ENCODE data around the gene NOS2. TPM values are rescaled to one million over a fixed set of nuclear protein-coding genes. Genes with fewer than 3 reads are reported as not detected.
"Not testable (repeated sequence)": the region's sequence is repeated elsewhere in the genome, so short reads cannot be mapped to it uniquely, and the experiment has no call there.

Gene NOS2
- total and polyA plus RNA-seq, 8 donors = 0.03 to 0.43 (median 0.08) TPM; not detected in 1

DNA sequence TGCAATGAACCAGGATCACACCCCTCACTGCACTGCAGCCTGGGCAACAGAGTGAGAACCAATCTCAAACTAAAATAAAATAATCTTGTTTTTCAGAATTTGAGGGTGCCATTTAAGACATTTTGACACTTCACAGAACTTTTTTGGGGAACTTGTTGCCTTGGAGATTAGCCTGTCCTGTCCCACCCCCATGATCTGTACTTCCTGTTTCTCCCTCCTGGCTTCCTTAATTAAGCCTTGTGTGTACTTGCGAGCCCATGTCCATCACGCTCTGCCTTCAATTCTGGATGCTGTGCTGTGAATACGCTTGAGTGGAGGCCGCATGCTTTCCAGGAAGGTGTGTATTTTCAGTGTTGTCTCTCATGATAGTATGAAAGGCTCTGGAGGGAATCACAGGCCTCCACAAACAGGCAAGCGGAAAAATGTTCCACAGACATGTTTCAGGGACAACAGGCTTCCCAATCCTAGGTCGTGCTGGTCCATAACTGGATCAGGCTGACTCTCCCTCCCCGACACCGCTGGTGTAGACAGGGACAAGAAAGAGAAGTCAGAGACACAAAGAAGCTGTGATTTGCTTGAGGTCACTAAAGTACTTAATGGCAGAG, 56.9 kb downstream of the NOS2 start:
- TF ChIP-seq, protein P1, sequence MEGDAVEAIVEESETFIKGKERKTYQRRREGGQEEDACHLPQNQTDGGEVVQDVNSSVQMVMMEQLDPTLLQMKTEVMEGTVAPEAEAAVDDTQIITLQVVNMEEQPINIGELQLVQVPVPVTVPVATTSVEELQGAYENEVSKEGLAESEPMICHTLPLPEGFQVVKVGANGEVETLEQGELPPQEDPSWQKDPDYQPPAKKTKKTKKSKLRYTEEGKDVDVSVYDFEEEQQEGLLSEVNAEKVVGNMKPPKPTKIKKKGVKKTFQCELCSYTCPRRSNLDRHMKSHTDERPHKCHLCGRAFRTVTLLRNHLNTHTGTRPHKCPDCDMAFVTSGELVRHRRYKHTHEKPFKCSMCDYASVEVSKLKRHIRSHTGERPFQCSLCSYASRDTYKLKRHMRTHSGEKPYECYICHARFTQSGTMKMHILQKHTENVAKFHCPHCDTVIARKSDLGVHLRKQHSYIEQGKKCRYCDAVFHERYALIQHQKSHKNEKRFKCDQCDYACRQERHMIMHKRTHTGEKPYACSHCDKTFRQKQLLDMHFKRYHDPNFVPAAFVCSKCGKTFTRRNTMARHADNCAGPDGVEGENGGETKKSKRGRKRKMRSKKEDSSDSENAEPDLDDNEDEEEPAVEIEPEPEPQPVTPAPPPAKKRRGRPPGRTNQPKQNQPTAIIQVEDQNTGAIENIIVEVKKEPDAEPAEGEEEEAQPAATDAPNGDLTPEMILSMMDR (IDR thresholded peaks at IDR 0.05) = no peak
- ATAC-seq = peak in 1 of 4 donors; percentile 46
- Histone ChIP-seq H3K36me3 (no peaks in the 10 kb centered on the region), H3K4me1 (no peaks in the 10 kb centered on the region), H3K27me3 (no peaks in the 10 kb centered on the region), H3K4me3 (no peak overlapping the region), H3K27ac (no peak overlapping the region), H3K9me3 (no peaks in the 10 kb centered on the region)
- no peak for FAIRE-seq
- DNase-seq = no peak
- 80 to 83% methylated on average over 8 of the region's 8 CpGs for WGBS, 2 donors
- intact Hi-C loops (cut with DNase I) = loop anchor here in 1 of 3 donors (5.0 kb wide), 1 partner anchor 81 kb away; no protein-coding TSS in a partner anchor

DNA sequence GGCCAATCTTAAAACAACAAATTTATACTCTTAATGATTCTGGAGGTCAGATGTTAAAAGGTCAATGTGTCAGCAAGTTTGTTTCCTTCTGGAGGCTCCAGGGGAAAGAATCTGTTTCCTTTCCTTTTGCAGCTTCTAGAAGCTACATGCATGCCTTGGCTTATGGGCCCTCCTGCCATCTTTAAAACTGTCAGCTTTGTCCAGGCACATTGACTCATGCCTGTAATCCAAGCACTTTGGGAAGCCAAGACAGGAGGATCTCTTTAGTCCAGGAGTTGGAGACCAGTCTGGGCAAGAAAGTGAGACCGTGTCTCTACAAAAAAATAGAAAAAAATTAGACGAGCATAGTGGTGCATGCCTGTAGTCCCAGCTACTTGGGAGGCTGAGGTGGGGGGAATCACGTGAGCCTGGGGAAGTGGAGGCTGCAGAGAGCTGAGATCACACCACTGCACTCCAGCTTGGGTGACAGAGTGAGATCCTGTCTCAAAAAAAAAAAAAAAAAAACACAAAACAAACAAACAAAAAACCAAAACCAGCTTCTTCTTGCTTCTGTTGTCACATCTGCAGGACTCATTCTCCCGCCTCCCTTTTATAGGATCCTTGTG, 58.3 kb downstream of the NOS2 start:
- intact Hi-C loops (cut with DNase I) = loop anchor here in 1 of 3 donors (5.0 kb wide), 1 partner anchor 80 kb away; no protein-coding TSS in a partner anchor
- 80 to 87% methylated on average over 4 of the region's 4 CpGs for WGBS, 2 donors
- no peaks in the 10 kb centered on the region for H3K9me3 ChIP-seq
- FAIRE-seq = no peak
- TF ChIP-seq, protein P1 (IDR thresholded peaks at IDR 0.05) = no peak
- H3K4me3 ChIP-seq = no peak overlapping the region
- H3K27me3 ChIP-seq = no peaks in the 10 kb centered on the region
- no peak for ATAC-seq
- H3K27ac ChIP-seq = no peak overlapping the region
- H3K36me3 ChIP-seq = no peaks in the 10 kb centered on the region
- H3K4me1 ChIP-seq = no peaks in the 10 kb centered on the region
- no peak for DNase-seq

DNA sequence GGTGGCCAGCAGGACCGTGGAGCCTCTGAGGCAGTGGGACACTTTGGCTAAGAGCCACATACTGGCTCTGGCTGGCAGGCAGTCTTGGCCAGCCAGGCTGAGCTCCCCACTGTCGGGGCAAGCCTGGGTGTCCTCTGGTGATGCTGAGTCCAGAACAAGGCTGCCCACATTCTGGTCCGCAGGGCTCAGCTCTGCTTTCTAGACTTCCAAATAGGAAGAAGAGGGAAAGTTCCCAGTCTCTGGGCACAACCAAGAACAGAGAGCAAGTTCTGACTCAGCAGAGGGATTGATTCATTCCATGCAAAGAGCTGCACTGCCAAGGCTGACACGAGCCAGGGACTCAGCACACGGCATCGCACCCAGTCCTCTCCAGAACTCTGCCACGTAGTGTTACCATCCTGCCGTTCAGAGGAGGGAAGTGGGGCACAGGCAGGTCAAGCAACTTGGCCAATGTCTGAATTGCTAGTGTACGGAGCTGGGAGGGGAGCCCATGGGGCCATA, 58.9 kb downstream of the NOS2 start:
- Histone ChIP-seq H3K9me3 (no peaks in the 10 kb centered on the region), H3K4me1 (no peaks in the 10 kb centered on the region), H3K36me3 (no peaks in the 10 kb centered on the region), H3K27ac (no peak overlapping the region), H3K27me3 (no peaks in the 10 kb centered on the region), H3K4me3 (no peak overlapping the region)
- intact Hi-C loops (cut with DNase I) = loop anchor here in 1 of 3 donors (5.0 kb wide), 1 partner anchor 79 kb away; no protein-coding TSS in a partner anchor
- TF ChIP-seq, protein P1 (IDR thresholded peaks at IDR 0.05) = no peak
- FAIRE-seq = no peak
- DNase-seq = no peak
- 53 to 68% methylated on average over 9 of the region's 9 CpGs for WGBS, 2 donors
- peak in 1 of 4 donors; percentile 43 for ATAC-seq

DNA sequence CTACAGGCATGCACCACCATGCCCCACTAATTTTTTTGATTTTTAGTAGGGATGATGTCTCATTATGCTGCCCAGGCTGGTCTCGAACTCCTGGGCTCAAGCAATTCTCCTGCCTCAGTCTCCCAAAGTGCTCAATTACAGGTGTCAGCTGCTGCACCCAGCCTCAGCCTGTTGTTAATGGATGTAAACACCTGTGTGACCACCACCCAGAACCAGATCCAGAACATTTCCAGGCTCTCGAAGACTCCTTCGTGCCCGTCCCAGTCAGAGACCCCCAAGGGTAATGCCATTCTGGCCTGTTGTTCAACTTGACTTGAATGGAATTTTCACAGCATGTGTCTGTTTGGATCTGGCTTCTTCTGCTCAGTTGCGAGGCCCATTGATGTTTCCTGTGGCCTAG, 59.8 kb downstream of the NOS2 start:
- not testable (repeated sequence) for FAIRE-seq, H3K4me1 ChIP-seq, DNase-seq, H3K9me3 ChIP-seq, H3K27me3 ChIP-seq, H3K36me3 ChIP-seq, H3K4me3 ChIP-seq, ATAC-seq, H3K27ac ChIP-seq
- intact Hi-C loops (cut with DNase I) = loop anchor here in 1 of 3 donors (5.0 kb wide), 1 partner anchor 78 kb away; no protein-coding TSS in a partner anchor
- 65 to 98% methylated on average over 5 of the region's 5 CpGs for WGBS, 2 donors

DNA sequence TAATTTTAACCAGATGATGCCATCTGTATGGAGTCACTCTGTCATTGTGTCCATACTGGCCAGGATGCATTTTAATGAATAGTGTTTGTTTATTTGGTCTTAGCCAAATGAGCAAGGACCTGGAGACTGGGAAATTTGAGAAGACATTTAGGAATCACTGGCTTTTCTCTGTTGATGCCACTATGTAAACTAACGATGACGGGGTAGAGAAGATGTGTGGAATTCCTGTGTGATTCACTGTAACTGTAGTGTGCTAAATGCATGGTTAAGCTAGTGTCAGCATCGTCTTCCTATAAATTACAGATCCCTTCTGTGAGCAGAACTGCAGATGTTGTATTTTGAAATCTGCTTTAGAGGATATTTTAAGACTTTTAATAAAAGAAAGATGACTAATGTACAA, 66.6 kb downstream of the NOS2 start:
- FAIRE-seq (no peak), ATAC-seq (no peak), DNase-seq (no peak)
- intact Hi-C loops (cut with DNase I) = no loop called here
- 51 to 55% methylated on average over 3 of the region's 3 CpGs for WGBS, 2 donors
- H3K4me3 ChIP-seq = no peak overlapping the region
- no peaks in the 10 kb centered on the region for H3K9me3 ChIP-seq
- no peak overlapping the region for H3K27ac ChIP-seq
- no peaks in the 10 kb centered on the region for H3K4me1 ChIP-seq
- no peaks in the 10 kb centered on the region for H3K27me3 ChIP-seq
- TF ChIP-seq, protein P1 (IDR thresholded peaks at IDR 0.05) = no peak
- H3K36me3 ChIP-seq = no peaks in the 10 kb centered on the region

DNA sequence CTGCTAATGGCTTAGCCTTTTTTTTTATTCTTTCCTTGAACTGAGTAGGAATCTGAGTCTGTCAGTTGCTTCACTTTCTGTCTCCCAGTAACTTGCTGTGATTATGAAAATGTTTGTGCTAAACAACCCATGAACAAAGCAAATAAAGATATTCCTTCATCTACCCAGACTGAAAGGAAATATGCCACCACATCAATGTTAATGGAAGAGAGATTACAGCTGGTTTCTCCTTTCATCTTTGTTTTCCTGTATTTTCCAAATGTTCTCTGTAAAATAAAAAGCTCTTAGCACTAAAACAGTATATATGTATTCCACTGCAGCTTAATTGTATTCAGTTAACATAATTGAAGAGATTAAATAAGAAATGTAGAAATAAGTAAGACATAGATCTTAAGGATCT, 67.6 kb downstream of the NOS2 start:
- ATAC-seq; H3K4me1 ChIP-seq; H3K9me3 ChIP-seq; FAIRE-seq; H3K36me3 ChIP-seq; H3K4me3 ChIP-seq; H3K27ac ChIP-seq; intact Hi-C loops (cut with DNase I); DNase-seq; H3K27me3 ChIP-seq: not testable (repeated sequence)

DNA sequence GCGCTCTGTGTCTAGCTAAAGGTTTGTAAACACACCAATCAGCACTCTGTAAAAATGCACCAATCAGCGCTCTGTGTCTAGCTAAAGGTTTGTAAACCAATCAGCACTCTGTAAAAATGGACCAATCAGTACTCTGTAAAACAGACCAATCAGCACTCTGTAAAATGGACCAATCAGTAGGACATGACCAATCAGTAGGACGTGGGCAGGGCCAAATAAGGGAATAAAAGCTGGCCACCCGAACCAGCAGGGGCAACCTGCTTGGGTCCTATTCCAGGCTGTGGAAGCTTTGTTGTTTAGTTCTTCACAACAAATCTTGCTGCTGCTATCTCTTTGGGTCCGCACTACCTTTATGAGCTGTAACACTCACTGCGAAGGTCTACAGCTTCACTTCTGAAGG, 74.3 kb downstream of the NOS2 start:
- ATAC-seq; H3K4me3 ChIP-seq; H3K27me3 ChIP-seq; H3K36me3 ChIP-seq; FAIRE-seq; H3K9me3 ChIP-seq; H3K4me1 ChIP-seq; intact Hi-C loops (cut with DNase I); DNase-seq; H3K27ac ChIP-seq: not testable (repeated sequence)
- WGBS, 2 donors = 84% methylated on average over 6 of the region's 6 CpGs
